Endodermal cell (in vitro differentiated cells): ENCODE measurements around the gene HSD17B7. TPM values are rescaled to one million over a fixed set of nuclear protein-coding genes. Genes with fewer than 3 reads are reported as not detected.
A peak's percentile ranks its signal among the peaks of the same experiment; 100 is the strongest.

Experiments
- DNase-seq: peaks from one replicate; pipeline ENCODE4 v3.0.0-alpha.2; 2017
- H3K27ac ChIP-seq: 2 replicates; pipeline ENCODE4 v1.5.1; 2013; ENCODE audit warnings: mild to moderate bottlenecking, low read depth, low read length, moderate library complexity
- H3K27me3 ChIP-seq: 2 replicates; pipeline ENCODE4 v1.6.1; 2013; ENCODE audit warnings: mild to moderate bottlenecking, low read length, moderate library complexity; ENCODE audit not compliant: insufficient read depth, control insufficient read depth, poor library complexity, severe bottlenecking
- H3K36me3 ChIP-seq: 2 replicates; pipeline ENCODE4 v1.7.0; 2013; ENCODE audit warnings: mild to moderate bottlenecking, low read length, moderate library complexity; ENCODE audit not compliant: control insufficient read depth, insufficient read depth
- H3K4me1 ChIP-seq: one replicate; pipeline ENCODE4 v1.7.0; 2013; ENCODE audit warnings: low read length; ENCODE audit not compliant: control insufficient read depth, insufficient read depth
- H3K4me3 ChIP-seq: 2 replicates; pipeline ENCODE4 v1.5.1; 2013; ENCODE audit warnings: mild to moderate bottlenecking, low read length, moderate library complexity
- H3K9ac ChIP-seq: 2 replicates; pipeline ENCODE4 v1.6.1; 2013; ENCODE audit warnings: mild to moderate bottlenecking, low read length, moderate library complexity; ENCODE audit not compliant: poor library complexity, severe bottlenecking; ENCODE audit errors: extremely low read depth
- H3K9me3 ChIP-seq: 2 replicates; pipeline ENCODE4 v1.6.1; 2013; ENCODE audit warnings: mild to moderate bottlenecking, low read length, moderate library complexity; ENCODE audit not compliant: control insufficient read depth
- H3K27ac Mint-ChIP-seq: 2 replicates; pipeline ENCODE4 v1.8.0; 2020; ENCODE audit warnings: mixed read lengths
- H3K27me3 Mint-ChIP-seq: 2 replicates; pipeline ENCODE4 v1.8.0; 2021; ENCODE audit warnings: mild to moderate bottlenecking, mixed read lengths; ENCODE audit not compliant: insufficient read depth
- H3K36me3 Mint-ChIP-seq: 2 replicates; pipeline ENCODE4 v1.8.0; 2020; ENCODE audit warnings: low read depth, mixed read lengths
- H3K4me1 Mint-ChIP-seq: 2 replicates; pipeline ENCODE4 v1.8.0; 2020; ENCODE audit warnings: mixed read lengths
- H3K4me3 Mint-ChIP-seq: 2 replicates; pipeline ENCODE4 v1.8.0; 2020; ENCODE audit warnings: mild to moderate bottlenecking, moderate library complexity, mixed read lengths
- H3K9me3 Mint-ChIP-seq: 2 replicates; pipeline ENCODE4 v1.8.0; 2020; ENCODE audit warnings: mild to moderate bottlenecking, mixed read lengths
- CTCF ChIP-seq: fragments of 200-600 bp; sonication (generic); conservative IDR thresholded peaks from 2 replicates; pipeline ENCODE4 v1.5.0; 2021; ENCODE audit warnings: antibody characterized with exemption, mild to moderate bottlenecking
- WGBS, 2 experiments: methylation state at CpG; one replicate each; pipeline versions ENCODE4 v1.1.5 to v1.1.7; 2013; ENCODE audit warnings: missing lambda C conversion rate in 2 of 2, mixed read lengths in 1 of 2; ENCODE audit not compliant: insufficient coverage in 1 of 2, insufficient read length in 1 of 2; 5-methylcytosine and 5-hydroxymethylcytosine counted together
- total RNA-seq, 2 donors: library from RNA; stranded (reverse); fragmentation: NEBNext Ultra II Directional in 1 of 2; extraction: Animal tissue kit (Norgen Biotek cat#: 25700) in 1 of 2; gene quantifications; 2 replicates in 1 of 2; 3 replicates in 1 of 2; pipeline ENCODE4 v1.2.1, GENCODE V29; 2021

The HSD17B7 gene
- total RNA-seq, 2 donors from 2014 or later = 30.0 to 33.2 TPM

GRCh38 chr1:162756523-162756922, 34.0 kb upstream of the HSD17B7 start:
- Histone ChIP-seq H3K27me3 (no peaks in the 10 kb centered on the region), H3K9me3 (no peaks in the 10 kb centered on the region), H3K9ac (no peak overlapping the region), H3K4me3 (no peak overlapping the region), H3K4me1 (no peaks in the 10 kb centered on the region), H3K27ac (no peak overlapping the region), H3K36me3 (no peaks in the 10 kb centered on the region)
- H3K4me1 Mint-ChIP-seq = no peaks in the 10 kb centered on the region
- DNase-seq = no peak
- peak; percentile 53 for TF ChIP-seq CTCF
- no peak overlapping the region for H3K4me3 Mint-ChIP-seq
- peaks cover 2% of the 10 kb centered on the region for H3K27me3 Mint-ChIP-seq
- H3K9me3 Mint-ChIP-seq = peaks cover 2% of the 10 kb centered on the region
- 92 to 95% methylated on average over 2 to 5 of the region's 5 CpGs for WGBS, 2 experiments
- H3K36me3 Mint-ChIP-seq = no peaks in the 10 kb centered on the region
- no peak overlapping the region for H3K27ac Mint-ChIP-seq

GRCh38 chr1:162757476-162757875, 33.0 kb upstream of the HSD17B7 start:
- H3K36me3 Mint-ChIP-seq = no peaks in the 10 kb centered on the region
- WGBS, 2 experiments = 92 to 100% methylated on average over 1 of the region's 1 CpG
- Histone ChIP-seq H3K27ac (no peak overlapping the region), H3K9ac (no peak overlapping the region), H3K27me3 (no peaks in the 10 kb centered on the region), H3K4me1 (no peaks in the 10 kb centered on the region), H3K9me3 (no peaks in the 10 kb centered on the region), H3K4me3 (no peak overlapping the region), H3K36me3 (no peaks in the 10 kb centered on the region)
- peaks cover 2% of the 10 kb centered on the region for H3K27me3 Mint-ChIP-seq
- no peak overlapping the region for H3K27ac Mint-ChIP-seq
- H3K9me3 Mint-ChIP-seq = no peaks in the 10 kb centered on the region
- no peak overlapping the region for H3K4me3 Mint-ChIP-seq
- TF ChIP-seq CTCF = no peak
- no peak for DNase-seq
- H3K4me1 Mint-ChIP-seq = no peaks in the 10 kb centered on the region

GRCh38 chr1:162765788-162766187, 24.7 kb upstream of the HSD17B7 start:
- Mint-ChIP-seq H3K4me3 (no peak overlapping the region), H3K9me3 (no peaks in the 10 kb centered on the region), H3K36me3 (no peaks in the 10 kb centered on the region), H3K27ac (no peak overlapping the region), H3K27me3 (peaks cover 14% of the 10 kb centered on the region), H3K4me1 (no peaks in the 10 kb centered on the region)
- H3K27ac ChIP-seq = no peak overlapping the region
- H3K27me3 ChIP-seq = no peaks in the 10 kb centered on the region
- 100% methylated on average over 1 of the region's 1 CpG; no CpG with 5 or more reads in 1 of the 2 experiments for WGBS, 2 experiments
- H3K4me3 ChIP-seq = no peak overlapping the region
- no peaks in the 10 kb centered on the region for H3K36me3 ChIP-seq
- no peak overlapping the region for H3K9ac ChIP-seq
- no peak for TF ChIP-seq CTCF
- H3K4me1 ChIP-seq = no peaks in the 10 kb centered on the region
- DNase-seq = no peak
- H3K9me3 ChIP-seq = no peaks in the 10 kb centered on the region
